GM12801 (cell line): ENCODE data around the gene IPMK.

Experiments
- CTCF ChIP-seq: IDR thresholded peaks from one replicate; pipeline ENCODE4 v1.5.1; 2011; ENCODE audit warnings: control low read depth; ENCODE audit not compliant: insufficient read length; ENCODE audit errors: extremely low read depth

Gene IPMK

GRCh38 chr10:58278962-58279307 is 11.2 kb upstream of the IPMK start:
- TF ChIP-seq CTCF, result no peak

- TF ChIP-seq CTCF, result no peak
These were observed 10.7 kb upstream of the IPMK start for GRCh38 chr10:58278274-58278961.

- TF ChIP-seq CTCF, result no peak
These were observed 8.2 kb upstream of the IPMK start for GRCh38 chr10:58275908-58276307.

DNA sequence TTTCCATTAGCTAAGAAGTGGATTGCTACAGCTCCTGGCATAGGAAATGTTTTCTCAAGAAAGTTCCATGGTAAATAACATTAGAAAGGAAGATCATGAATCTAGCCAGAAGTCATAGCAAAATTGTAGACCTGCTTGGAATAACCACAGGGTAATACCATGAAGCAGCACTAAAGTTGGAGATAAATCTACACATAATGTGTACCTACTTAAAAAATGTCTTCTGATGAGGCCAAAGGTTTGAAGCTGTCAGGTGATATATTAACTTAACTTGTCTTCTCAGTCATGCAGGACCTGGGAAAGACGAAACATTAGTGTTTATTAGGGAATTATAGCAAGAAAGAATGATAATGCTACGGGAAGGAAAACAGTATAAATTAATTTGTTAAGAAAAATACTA is 7.6 kb upstream of the IPMK start:
- TF ChIP-seq CTCF, result no peak

- no peak for TF ChIP-seq CTCF
These were observed 2.1 kb upstream of the IPMK start for GRCh38 chr10:58269782-58270290.

DNA sequence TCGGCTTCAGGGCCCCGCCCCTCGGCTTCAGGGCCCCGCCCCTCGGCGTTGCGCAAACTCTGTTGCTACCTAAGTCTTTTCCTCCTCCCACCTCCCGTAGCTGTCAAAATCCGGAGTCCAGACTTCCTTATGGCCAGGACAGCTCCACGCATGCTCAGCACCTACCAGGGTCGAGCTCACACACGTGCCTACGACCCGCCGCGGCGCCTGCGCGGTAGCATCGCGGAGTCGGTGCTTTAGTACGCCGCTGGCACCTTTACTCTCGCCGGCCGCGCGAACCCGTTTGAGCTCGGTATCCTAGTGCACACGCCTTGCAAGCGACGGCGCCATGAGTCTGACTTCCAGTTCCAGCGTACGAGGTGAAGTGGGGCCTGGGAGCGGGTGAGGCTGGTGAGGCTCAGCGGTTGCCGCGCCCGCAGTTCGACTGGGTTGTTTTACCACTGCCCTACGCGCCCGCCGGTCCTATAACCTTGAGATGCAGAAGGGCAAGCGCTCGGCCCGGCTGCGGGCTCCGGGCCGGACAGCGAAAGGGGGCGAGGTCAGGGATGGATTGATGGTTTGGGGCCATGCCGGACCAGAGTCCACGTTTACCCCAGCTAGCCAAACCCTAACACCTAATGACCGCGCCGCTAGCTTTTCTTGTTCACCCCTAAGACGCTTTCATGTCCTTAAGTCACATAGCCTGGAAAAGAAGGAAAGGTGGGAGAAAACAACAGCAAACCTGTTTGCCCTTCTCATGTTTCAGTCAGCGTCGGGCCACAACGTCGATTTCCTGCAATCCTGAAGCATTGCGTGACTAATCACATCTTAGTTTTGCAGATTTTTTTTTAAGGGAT is 1.5 kb upstream of the IPMK start, which contains the start of gene CISD1:
Gene CISD1, plus strand, starts transcription at position 217 of the 836 bp plus-strand sequence. Its CDS starts 112 bp downstream, at position 329.
- no peak for TF ChIP-seq CTCF

DNA sequence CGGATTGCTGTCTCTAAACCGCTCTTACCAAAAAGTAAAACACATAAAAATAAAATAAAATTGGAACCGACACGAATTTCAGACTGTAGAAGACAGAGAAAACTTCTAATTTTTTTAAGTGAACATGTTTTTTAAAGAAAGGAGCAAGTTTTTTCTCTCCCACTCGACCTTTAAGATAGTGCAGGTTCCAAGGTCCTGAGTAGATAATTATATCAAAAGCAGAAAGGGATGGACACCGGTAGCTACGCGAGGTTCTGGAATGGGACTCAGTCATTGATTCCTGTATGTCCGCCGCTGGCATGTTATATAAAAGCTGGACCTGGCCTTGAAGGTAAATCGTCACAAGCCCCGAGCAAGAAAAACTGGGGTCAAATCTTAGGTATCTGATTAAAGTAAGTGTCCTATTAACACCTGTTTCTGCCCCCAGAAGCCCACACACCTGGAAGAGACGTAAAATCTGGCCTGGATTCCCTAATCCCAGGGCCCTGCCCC is 806 bp upstream of the IPMK start:
- TF ChIP-seq CTCF, result no peak
